Inflammatory macrophage treated with lipopolysaccharide for 4 hours (primary cell): ENCODE measurements around the gene GTF2F2.

Experiments
- DNase-seq: peaks from one replicate; pipeline ENCODE4 v3.0.0-alpha.2; 2020

Gene GTF2F2

DNA sequence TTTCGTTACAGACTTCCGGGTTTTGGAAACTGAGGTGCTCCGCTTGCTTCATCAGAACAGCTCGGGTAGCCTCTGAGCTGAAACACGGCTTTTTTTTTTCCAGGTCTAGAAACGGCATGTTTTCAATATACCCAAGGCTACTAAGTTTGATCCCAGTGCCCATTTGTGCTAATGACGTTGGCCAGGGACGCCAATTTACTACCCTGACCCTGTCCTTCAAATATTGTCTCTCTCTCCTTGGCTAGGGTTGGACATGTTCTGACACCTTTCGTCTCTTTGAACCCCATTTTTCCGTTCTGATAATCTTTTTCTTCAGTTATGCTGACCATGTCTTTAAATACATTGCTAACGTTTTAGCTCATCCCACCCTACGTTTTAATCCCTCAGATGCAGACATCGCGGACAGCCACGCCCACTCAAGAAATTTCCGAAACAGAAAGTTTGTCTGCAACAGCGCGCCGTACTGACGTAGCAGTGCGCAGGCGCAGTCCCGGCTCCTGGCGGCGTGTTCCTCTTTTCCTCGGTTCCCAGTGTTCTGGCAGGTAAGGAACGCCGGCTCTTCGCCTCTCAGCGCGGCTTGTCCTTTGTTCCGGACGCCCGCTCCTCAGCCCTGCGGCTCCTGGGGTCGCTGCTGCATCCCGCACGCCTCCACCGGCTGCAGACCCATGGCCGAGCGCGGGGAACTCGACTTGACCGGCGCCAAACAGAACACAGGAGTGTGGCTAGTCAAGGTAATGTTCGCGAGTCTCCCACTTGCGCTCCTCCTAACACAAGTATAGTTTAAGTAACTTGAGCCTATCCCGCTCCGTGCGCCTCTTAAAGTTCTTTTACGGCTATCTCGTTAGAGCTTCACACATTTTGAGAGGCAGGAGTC lies at the start of gene GTF2F2:
TSS of gene GTF2F2 (plus strand) at position 520 of the 874 bp plus-strand sequence. CDS start at position 666, 146 bp downstream.
- DNase-seq = peak; percentile 89

- no peak for DNase-seq
These were observed 46.5 kb upstream of the GTF2F2 start for GRCh38 chr13:45073809-45074208.

- no peak for DNase-seq
These were observed 45.6 kb upstream of the GTF2F2 start for GRCh38 chr13:45074721-45075120.

DNA sequence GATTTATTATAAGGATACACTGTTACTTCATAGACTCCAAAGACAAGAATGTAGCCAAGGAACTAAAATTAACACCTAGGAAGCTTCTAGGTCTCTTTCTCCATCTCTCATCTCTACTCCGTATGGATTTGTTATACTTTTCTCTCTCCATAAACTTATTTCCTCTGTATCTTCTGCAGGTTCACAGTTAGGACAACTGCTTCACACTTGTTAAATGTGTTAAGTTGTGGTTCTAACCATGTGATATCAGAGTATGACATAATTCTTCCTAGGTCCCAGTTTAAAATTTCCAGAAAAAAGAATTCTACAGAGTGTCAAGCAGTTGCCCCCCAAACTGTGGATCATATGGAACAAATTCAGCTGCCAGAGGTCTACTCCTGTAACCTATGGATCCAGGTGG lies 42.3 kb upstream of the GTF2F2 start:
- DNase-seq = no peak

DNA sequence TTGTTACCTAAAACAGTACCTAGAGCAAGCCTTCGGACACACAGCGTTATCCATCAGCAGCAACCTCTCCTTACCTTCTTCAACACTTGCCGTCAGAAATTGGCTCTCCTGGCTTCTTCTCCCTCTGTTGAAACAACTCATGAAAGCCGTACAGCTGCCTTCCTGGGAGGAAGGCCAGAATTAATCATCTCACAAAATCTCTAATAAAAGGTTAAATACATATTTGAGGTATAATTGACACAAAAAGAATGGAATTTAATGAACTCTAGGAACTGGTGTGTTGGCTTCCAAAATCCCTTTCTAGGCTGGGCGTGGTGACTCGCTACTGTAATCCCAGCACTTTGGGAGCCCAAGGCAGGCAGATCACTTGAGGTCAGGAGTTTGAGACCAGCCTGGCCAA lies 37.3 kb upstream of the GTF2F2 start:
- no peak for DNase-seq

DNA sequence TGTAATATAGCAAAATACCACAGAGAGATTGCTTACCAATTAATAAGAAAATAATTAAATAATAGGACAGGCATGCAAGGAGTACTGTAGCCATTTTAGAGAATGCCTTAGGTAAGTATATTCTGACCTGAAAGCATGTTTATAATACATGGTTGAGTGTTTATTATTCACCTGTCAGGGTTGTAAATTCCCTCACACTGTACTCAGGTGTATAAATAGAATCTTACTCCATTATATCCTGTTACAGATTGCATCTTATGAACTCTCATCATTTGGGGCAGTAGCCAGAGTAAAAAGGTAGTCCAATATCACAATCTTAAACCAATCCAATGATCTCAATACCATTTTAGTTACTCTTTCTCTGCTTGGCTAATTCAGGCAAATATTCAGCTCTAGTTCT lies 35.8 kb upstream of the GTF2F2 start:
- no peak for DNase-seq

DNA sequence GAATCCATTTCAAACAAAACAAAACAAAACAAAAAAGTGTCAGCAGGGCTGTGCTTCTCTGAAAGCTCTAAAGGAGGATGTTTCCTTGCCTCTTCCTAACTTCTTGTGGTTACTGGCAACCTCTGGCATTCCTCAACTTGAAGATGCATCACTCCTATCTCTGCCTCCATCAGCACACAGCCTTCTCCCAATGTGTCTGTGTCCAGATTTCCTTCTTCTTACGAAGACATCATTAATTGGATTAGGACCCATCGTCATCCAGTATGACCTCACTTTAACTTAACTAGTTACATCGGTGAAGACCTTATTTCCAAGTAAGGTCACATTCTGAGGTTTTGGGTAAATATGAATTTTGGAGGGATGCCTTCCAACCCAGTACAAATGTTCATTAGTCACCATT lies 33.8 kb upstream of the GTF2F2 start:
- no peak for DNase-seq

DNA sequence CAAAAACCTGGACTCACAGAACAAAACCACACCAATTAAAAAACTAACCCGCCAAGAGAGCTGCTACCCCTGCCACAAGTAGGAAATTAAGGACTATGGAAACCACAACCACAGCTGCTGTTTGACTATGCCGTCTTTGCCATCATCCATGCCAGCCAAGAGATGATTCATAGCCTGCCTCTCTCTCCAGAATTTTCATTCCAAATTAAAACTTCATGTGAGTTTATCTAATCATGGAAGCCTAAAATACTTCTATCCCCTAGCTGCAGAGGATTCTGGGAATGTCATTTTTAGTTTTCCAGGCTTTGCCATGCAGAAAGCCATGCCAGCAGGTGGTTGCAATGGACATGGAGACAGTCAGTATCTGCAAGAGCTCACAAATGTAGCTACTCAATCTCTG lies 27.6 kb upstream of the GTF2F2 start:
- DNase-seq = no peak

- DNase-seq = no peak
These were observed 19.6 kb upstream of the GTF2F2 start for GRCh38 chr13:45100573-45101262.

- no peak for DNase-seq
These were observed 18.8 kb upstream of the GTF2F2 start for GRCh38 chr13:45101327-45102018.

DNA sequence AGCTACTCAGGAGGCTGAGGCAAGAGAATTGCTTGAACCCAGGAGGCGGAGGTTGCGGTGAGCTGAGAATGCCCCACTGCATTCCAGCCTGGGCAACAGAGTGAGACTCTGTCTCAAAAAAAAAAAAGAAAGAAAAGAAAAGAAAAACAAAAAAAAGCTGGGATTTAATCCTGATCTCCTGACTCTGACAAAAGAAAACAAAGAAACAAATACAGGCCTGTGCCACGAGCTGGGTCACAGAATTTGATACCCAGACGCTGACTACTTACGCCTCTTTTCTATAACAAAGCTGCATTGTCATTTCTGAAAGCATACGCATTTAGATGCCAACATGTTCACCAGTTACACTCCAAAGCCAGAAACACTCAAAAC lies 18.2 kb upstream of the GTF2F2 start:
- no peak for DNase-seq

GRCh38 chr13:45103449-45103848 lies 16.9 kb upstream of the GTF2F2 start:
- no peak for DNase-seq

DNA sequence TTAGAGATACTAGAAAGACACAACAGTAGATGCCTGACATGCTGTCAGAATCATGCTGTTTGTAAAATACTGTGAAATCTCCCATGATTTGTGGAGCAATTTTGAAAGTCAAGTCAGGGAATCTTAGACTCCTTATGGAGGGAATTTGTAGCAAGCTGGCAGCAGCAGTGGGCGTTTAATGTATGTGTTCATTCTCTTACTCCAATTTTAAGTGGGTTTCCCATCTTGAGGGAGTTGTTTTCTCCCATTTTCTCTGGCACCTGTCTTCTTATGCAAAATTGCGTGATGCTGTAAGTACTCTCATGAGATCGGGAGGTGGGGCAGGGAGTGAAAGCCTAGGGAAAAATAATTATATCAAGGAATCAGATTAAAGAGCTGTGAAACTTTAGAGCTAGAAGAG lies 16.0 kb upstream of the GTF2F2 start:
- DNase-seq = no peak

- DNase-seq = no peak
These were observed 14.4 kb upstream of the GTF2F2 start for GRCh38 chr13:45105895-45106294.

- DNase-seq = no peak
These were observed 12.8 kb upstream of the GTF2F2 start for GRCh38 chr13:45107539-45107938.

- DNase-seq = no peak
These were observed 11.6 kb upstream of the GTF2F2 start for GRCh38 chr13:45108716-45109101.

- DNase-seq = no peak
These were observed 11.1 kb upstream of the GTF2F2 start for GRCh38 chr13:45109102-45109720.

DNA sequence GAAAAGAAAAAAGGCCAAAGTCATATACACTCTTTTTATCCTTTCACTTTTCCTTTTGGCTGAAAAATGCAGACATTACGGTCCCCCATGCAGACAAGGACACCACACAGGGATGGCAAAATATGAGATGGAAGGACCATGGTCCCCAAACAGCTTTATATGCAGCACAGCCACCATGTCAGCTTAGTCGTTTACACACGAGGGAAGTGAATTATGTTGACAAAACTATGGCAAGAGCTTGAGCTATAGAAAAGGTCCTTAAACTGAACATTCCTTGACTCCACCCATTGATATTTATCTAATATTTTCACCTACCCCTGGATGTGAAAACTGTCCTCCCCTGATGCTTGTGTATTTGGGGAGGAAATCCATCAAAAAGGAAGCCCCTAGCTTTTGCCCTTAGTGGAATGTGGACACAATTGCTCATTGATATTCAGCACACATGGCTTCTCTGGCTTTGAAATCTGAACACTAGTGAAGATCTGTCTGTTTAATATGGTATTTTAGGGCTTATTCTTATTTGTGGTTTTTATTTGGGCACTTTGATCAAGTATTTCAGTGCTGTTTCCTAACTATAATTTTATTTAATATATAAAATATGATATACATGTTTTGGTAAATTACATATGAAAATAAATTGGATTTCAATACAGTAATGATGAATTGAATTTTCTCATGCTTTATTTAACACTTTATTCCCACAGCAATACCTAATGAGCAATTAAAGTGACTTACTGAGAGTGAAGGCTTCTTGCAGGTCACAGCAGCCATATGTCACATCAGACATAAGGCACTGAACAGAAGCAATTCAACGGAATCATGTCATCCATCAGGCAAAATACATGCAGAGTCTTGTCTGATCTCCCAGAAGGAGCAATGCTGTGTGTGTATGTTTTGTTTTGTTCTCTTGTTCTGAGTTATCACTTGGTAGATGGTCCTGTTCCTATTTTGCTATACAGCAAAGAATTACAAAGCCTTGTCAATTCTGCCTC lies 6.8 kb upstream of the GTF2F2 start:
- DNase-seq = no peak

DNA sequence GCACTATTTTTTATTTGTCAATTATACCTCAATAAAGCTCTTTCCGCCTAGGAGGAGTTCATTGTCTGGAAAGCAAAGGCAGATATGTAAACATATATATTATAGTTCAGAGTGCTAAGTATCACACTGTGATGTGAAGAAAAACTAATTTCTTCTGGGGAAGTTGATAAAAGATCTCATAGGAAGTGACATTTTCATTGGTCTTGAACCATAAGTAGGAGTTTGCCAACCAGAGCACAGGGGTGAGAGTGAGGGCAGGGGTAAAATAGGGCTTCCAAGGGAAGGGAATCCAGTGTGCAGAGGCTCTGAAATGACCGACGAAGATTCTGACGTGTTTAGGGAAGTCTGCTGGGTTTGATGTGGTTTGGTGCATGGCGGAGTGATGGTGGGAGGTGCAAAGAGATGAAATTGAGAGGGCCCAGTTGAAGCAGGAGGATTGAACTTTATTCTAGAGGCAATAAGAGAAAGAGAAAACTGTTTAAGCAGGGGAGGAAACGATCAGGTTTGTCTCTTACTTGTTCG lies 780 bp upstream of the GTF2F2 start:
- peak; percentile 47 for DNase-seq

GRCh38 chr13:45120967-45121831 lies 889 bp downstream of the GTF2F2 start:
- DNase-seq = peak; percentile 60

DNA sequence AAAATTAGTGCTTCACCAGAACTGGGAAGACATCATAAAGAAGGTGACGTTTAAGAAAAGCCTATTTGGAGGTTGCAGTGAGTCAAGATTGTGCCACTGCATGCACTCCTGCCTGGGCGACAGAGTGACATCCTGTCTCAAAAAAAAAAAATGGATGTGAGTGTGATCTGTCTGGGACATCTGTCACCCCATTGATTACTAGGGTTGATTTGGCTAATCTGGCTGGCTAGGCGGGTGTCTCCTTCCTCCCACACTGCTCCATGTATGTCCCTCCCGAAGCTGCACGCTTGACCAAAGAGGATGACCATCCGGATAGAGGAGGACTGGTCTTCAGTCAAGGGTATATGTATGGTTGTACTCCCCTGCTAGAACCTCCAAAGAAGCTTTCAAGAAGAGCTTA lies 2.6 kb downstream of the GTF2F2 start:
- DNase-seq = no peak
